ENCODE results near the gene TFCP2L1. TPM values are rescaled to one million over a fixed set of nuclear protein-coding genes. Genes with fewer than 3 reads are reported as not detected.

TFCP2L1 gene
- total RNA-seq, 1 donor from 2014 or later = 0.05 TPM

GRCh38 chr2:121245913-121246312 lies 39.1 kb downstream of the TFCP2L1 start:
- H3K4me3 ChIP-seq (ENCODE audit: insufficient read depth, low read depth, low read length) = no peak overlapping the region
- H3K36me3 Mint-ChIP-seq (ENCODE audit: low read depth, unreplicated experiment) = no peaks in the 10 kb centered on the region
- H3K4me2 ChIP-seq (ENCODE audit: low read length) = no peak overlapping the region
- no peak overlapping the region for H2AFZ ChIP-seq (ENCODE audit: low read depth, low read length)
- H3K9me3 Mint-ChIP-seq (ENCODE audit: unreplicated experiment) = peaks cover 2% of the 10 kb centered on the region
- H3K4me1 Mint-ChIP-seq (ENCODE audit: low read depth, unreplicated experiment) = peaks cover 3% of the 10 kb centered on the region
- H3K4me1 ChIP-seq (ENCODE audit: insufficient read depth, low read length) = no peaks in the 10 kb centered on the region
- H3K27ac Mint-ChIP-seq (ENCODE audit: unreplicated experiment) = peak overlapping the region; percentile 4
- no peak overlapping the region for H3K4me3 Mint-ChIP-seq (ENCODE audit: unreplicated experiment)
- no peak for TF ChIP-seq CTCF (IDR thresholded peaks at IDR 0.05; ENCODE audit: insufficient read depth, low read depth, low read length)
- no peak for TF ChIP-seq EZH2 (IDR thresholded peaks at IDR 0.05; ENCODE audit: insufficient read depth, low read length)
- no peaks in the 10 kb centered on the region for H4K20me1 ChIP-seq (ENCODE audit: insufficient read depth, low read length)
- H3K27me3 ChIP-seq (ENCODE audit: insufficient read depth, low read length) = peaks cover 8% of the 10 kb centered on the region
- H3K27ac ChIP-seq (ENCODE audit: low read depth, low read length) = no peak overlapping the region
- H3K9me3 ChIP-seq (ENCODE audit: insufficient read depth, low read depth, low read length) = no peaks in the 10 kb centered on the region
- no peak for DNase-seq (ENCODE audit: low read depth)
- no peak overlapping the region for H3K9ac ChIP-seq (ENCODE audit: low read length)
- H3K36me3 ChIP-seq (ENCODE audit: insufficient read depth, low read length) = no peaks in the 10 kb centered on the region
- H3K79me2 ChIP-seq (ENCODE audit: insufficient read depth, low read length) = no peaks in the 10 kb centered on the region
- FAIRE-seq = no peak
- H3K27me3 Mint-ChIP-seq (ENCODE audit: low read depth, unreplicated experiment) = peaks cover 53% of the 10 kb centered on the region

GRCh38 chr2:121245120-121245820 lies 39.7 kb downstream of the TFCP2L1 start:
- H3K27me3 ChIP-seq (ENCODE audit: insufficient read depth, low read length) = peaks cover 8% of the 10 kb centered on the region
- H3K27ac Mint-ChIP-seq (ENCODE audit: unreplicated experiment) = no peak overlapping the region
- H3K4me2 ChIP-seq (ENCODE audit: low read length) = no peak overlapping the region
- no peaks in the 10 kb centered on the region for H3K4me1 ChIP-seq (ENCODE audit: insufficient read depth, low read length)
- H3K4me3 ChIP-seq (ENCODE audit: insufficient read depth, low read depth, low read length) = no peak overlapping the region
- no peak overlapping the region for H2AFZ ChIP-seq (ENCODE audit: low read depth, low read length)
- no peak for FAIRE-seq
- no peak for TF ChIP-seq EZH2 (IDR thresholded peaks at IDR 0.05; ENCODE audit: insufficient read depth, low read length)
- TF ChIP-seq CTCF (IDR thresholded peaks at IDR 0.05; ENCODE audit: insufficient read depth, low read depth, low read length) = no peak
- no peaks in the 10 kb centered on the region for H3K79me2 ChIP-seq (ENCODE audit: insufficient read depth, low read length)
- no peak for DNase-seq (ENCODE audit: low read depth)
- H3K36me3 ChIP-seq (ENCODE audit: insufficient read depth, low read length) = no peaks in the 10 kb centered on the region
- H4K20me1 ChIP-seq (ENCODE audit: insufficient read depth, low read length) = no peaks in the 10 kb centered on the region
- peaks cover 3% of the 10 kb centered on the region for H3K4me1 Mint-ChIP-seq (ENCODE audit: low read depth, unreplicated experiment)
- H3K36me3 Mint-ChIP-seq (ENCODE audit: low read depth, unreplicated experiment) = no peaks in the 10 kb centered on the region
- H3K9ac ChIP-seq (ENCODE audit: low read length) = no peak overlapping the region
- no peak overlapping the region for H3K27ac ChIP-seq (ENCODE audit: low read depth, low read length)
- no peaks in the 10 kb centered on the region for H3K9me3 ChIP-seq (ENCODE audit: insufficient read depth, low read depth, low read length)
- H3K9me3 Mint-ChIP-seq (ENCODE audit: unreplicated experiment) = peaks cover 2% of the 10 kb centered on the region
- peaks cover 59% of the 10 kb centered on the region for H3K27me3 Mint-ChIP-seq (ENCODE audit: low read depth, unreplicated experiment)
- no peak overlapping the region for H3K4me3 Mint-ChIP-seq (ENCODE audit: unreplicated experiment)

GRCh38 chr2:121244616-121245015 lies 40.4 kb downstream of the TFCP2L1 start:
- H3K4me3 Mint-ChIP-seq (ENCODE audit: unreplicated experiment) = no peak overlapping the region
- FAIRE-seq (no peak), DNase-seq (ENCODE audit: low read depth) (no peak)
- no peaks in the 10 kb centered on the region for H3K36me3 Mint-ChIP-seq (ENCODE audit: low read depth, unreplicated experiment)
- Histone ChIP-seq H2AFZ (ENCODE audit: low read depth, low read length) (no peak overlapping the region), H3K9ac (ENCODE audit: low read length) (no peak overlapping the region), H3K27ac (ENCODE audit: low read depth, low read length) (no peak overlapping the region), H3K4me1 (ENCODE audit: insufficient read depth, low read length) (no peaks in the 10 kb centered on the region), H3K36me3 (ENCODE audit: insufficient read depth, low read length) (no peaks in the 10 kb centered on the region), H3K79me2 (ENCODE audit: insufficient read depth, low read length) (no peaks in the 10 kb centered on the region), H3K9me3 (ENCODE audit: insufficient read depth, low read depth, low read length) (no peaks in the 10 kb centered on the region), H3K4me3 (ENCODE audit: insufficient read depth, low read depth, low read length) (no peak overlapping the region), H3K4me2 (ENCODE audit: low read length) (no peak overlapping the region), H4K20me1 (ENCODE audit: insufficient read depth, low read length) (no peaks in the 10 kb centered on the region), H3K27me3 (ENCODE audit: insufficient read depth, low read length) (peaks cover 6% of the 10 kb centered on the region)
- no peak overlapping the region for H3K27ac Mint-ChIP-seq (ENCODE audit: unreplicated experiment)
- H3K9me3 Mint-ChIP-seq (ENCODE audit: unreplicated experiment) = peaks cover 2% of the 10 kb centered on the region
- peaks cover 64% of the 10 kb centered on the region for H3K27me3 Mint-ChIP-seq (ENCODE audit: low read depth, unreplicated experiment)
- TF ChIP-seq EZH2 (IDR thresholded peaks at IDR 0.05; ENCODE audit: insufficient read depth, low read length) = no peak
- TF ChIP-seq CTCF (IDR thresholded peaks at IDR 0.05; ENCODE audit: insufficient read depth, low read depth, low read length) = no peak
- H3K4me1 Mint-ChIP-seq (ENCODE audit: low read depth, unreplicated experiment) = peaks cover 3% of the 10 kb centered on the region
